Measurements from ENCODE around the gene GRIA3.

GRIA3 gene

GRCh38 chrX:123499787-123500186 is 315.7 kb downstream of the GRIA3 start:
- Histone ChIP-seq H3K4me1 (ENCODE audit: insufficient read depth, low read length) (no peaks in the 10 kb centered on the region), H3K9me3 (ENCODE audit: insufficient read depth, low read length, severe bottlenecking) (no peaks in the 10 kb centered on the region)
- no peak for ATAC-seq (ENCODE audit: insufficient read depth, low read depth)

GRCh38 chrX:123504047-123504446 is 320.0 kb downstream of the GRIA3 start:
- Histone ChIP-seq H3K9ac (ENCODE audit: low read depth, low read length) (no peak overlapping the region), H3K4me1 (ENCODE audit: insufficient read depth, low read length) (no peaks in the 10 kb centered on the region), H3K27me3 (ENCODE audit: insufficient read depth, low read length, poor library complexity) (no peaks in the 10 kb centered on the region), H3K27ac (ENCODE audit: low read length) (no peak overlapping the region), H2AFZ (ENCODE audit: low read depth, low read length) (no peak overlapping the region), H3K79me2 (ENCODE audit: insufficient read depth, low read length) (no peaks in the 10 kb centered on the region), H3K9me3 (ENCODE audit: insufficient read depth, low read length, severe bottlenecking) (no peaks in the 10 kb centered on the region), H3K36me3 (ENCODE audit: insufficient read depth, low read length) (no peaks in the 10 kb centered on the region), H4K20me1 (ENCODE audit: insufficient read depth, low read length) (no peaks in the 10 kb centered on the region), H3K4me3 (ENCODE audit: low read depth in 1 of 2, low read length in 2 of 2) (no peak overlapping the region), H3K4me2 (ENCODE audit: insufficient read depth, low read length) (no peak overlapping the region)
- DNase-seq: no peak
- no peak for ATAC-seq (ENCODE audit: insufficient read depth, low read depth)
- no peak for TF ChIP-seq EZH2 (IDR thresholded peaks at IDR 0.05; ENCODE audit: borderline replicate concordance, low read depth, low read length, severe bottlenecking)
- no peak for TF ChIP-seq CTCF (IDR thresholded peaks at IDR 0.05; ENCODE audit: borderline replicate concordance, extremely low read depth, low read length, poor library complexity, severe bottlenecking)

More at GRCh38 chrX:123499787-123500186, 315.7 kb downstream of the GRIA3 start:
- H3K36me3 ChIP-seq (ENCODE audit: insufficient read depth, low read length): no peaks in the 10 kb centered on the region
- no peak overlapping the region for H3K4me3 ChIP-seq (ENCODE audit: low read depth in 1 of 2, low read length in 2 of 2)
- no peaks in the 10 kb centered on the region for H3K27me3 ChIP-seq (ENCODE audit: insufficient read depth, low read length, poor library complexity)
- no peaks in the 10 kb centered on the region for H3K79me2 ChIP-seq (ENCODE audit: insufficient read depth, low read length)
- no peak overlapping the region for H2AFZ ChIP-seq (ENCODE audit: low read depth, low read length)
- no peak overlapping the region for H3K4me2 ChIP-seq (ENCODE audit: insufficient read depth, low read length)
- no peak for TF ChIP-seq CTCF (IDR thresholded peaks at IDR 0.05; ENCODE audit: borderline replicate concordance, extremely low read depth, low read length, poor library complexity, severe bottlenecking)
- DNase-seq: no peak
- no peak overlapping the region for H3K27ac ChIP-seq (ENCODE audit: low read length)
- no peak overlapping the region for H3K9ac ChIP-seq (ENCODE audit: low read depth, low read length)
- no peaks in the 10 kb centered on the region for H4K20me1 ChIP-seq (ENCODE audit: insufficient read depth, low read length)

GRCh38 chrX:123504630-123505270 is 320.7 kb downstream of the GRIA3 start:
- Histone ChIP-seq H3K4me2 (ENCODE audit: insufficient read depth, low read length) (no peak overlapping the region), H3K27ac (ENCODE audit: low read length) (no peak overlapping the region), H3K36me3 (ENCODE audit: insufficient read depth, low read length) (no peaks in the 10 kb centered on the region), H3K4me1 (ENCODE audit: insufficient read depth, low read length) (no peaks in the 10 kb centered on the region), H2AFZ (ENCODE audit: low read depth, low read length) (no peak overlapping the region), H3K79me2 (ENCODE audit: insufficient read depth, low read length) (no peaks in the 10 kb centered on the region), H4K20me1 (ENCODE audit: insufficient read depth, low read length) (no peaks in the 10 kb centered on the region), H3K9me3 (ENCODE audit: insufficient read depth, low read length, severe bottlenecking) (no peaks in the 10 kb centered on the region), H3K27me3 (ENCODE audit: insufficient read depth, low read length, poor library complexity) (no peaks in the 10 kb centered on the region), H3K4me3 (ENCODE audit: low read depth in 1 of 2, low read length in 2 of 2) (no peak overlapping the region), H3K9ac (ENCODE audit: low read depth, low read length) (no peak overlapping the region)
- TF ChIP-seq EZH2 (IDR thresholded peaks at IDR 0.05; ENCODE audit: borderline replicate concordance, low read depth, low read length, severe bottlenecking): no peak
- TF ChIP-seq CTCF (IDR thresholded peaks at IDR 0.05; ENCODE audit: borderline replicate concordance, extremely low read depth, low read length, poor library complexity, severe bottlenecking): no peak
- ATAC-seq (ENCODE audit: insufficient read depth, low read depth) (no peak), DNase-seq (no peak)

Measured in DND-41 (cell line).